HL-60 (cell line): ENCODE results near the gene SLC26A3.
A peak's percentile ranks its signal among the peaks of the same experiment; 100 is the strongest.

Experiments
- CTCF ChIP-seq: IDR thresholded peaks from one replicate; pipeline ENCODE4 v1.5.1; 2011; ENCODE audit warnings: low read length, control low read depth, inconsistent platforms; ENCODE audit not compliant: insufficient read depth
- POLR2AphosphoS5 ChIP-seq: IDR thresholded peaks from 2 replicates; pipeline ENCODE4 v1.6.1; 2012; ENCODE audit warnings: low read depth
- TF ChIP-seq, protein P1 (sequence below): IDR thresholded peaks from 2 replicates; pipeline ENCODE4 v1.6.1; 2012; ENCODE audit warnings: low read depth; ENCODE audit not compliant: insufficient replicate concordance

DNA sequence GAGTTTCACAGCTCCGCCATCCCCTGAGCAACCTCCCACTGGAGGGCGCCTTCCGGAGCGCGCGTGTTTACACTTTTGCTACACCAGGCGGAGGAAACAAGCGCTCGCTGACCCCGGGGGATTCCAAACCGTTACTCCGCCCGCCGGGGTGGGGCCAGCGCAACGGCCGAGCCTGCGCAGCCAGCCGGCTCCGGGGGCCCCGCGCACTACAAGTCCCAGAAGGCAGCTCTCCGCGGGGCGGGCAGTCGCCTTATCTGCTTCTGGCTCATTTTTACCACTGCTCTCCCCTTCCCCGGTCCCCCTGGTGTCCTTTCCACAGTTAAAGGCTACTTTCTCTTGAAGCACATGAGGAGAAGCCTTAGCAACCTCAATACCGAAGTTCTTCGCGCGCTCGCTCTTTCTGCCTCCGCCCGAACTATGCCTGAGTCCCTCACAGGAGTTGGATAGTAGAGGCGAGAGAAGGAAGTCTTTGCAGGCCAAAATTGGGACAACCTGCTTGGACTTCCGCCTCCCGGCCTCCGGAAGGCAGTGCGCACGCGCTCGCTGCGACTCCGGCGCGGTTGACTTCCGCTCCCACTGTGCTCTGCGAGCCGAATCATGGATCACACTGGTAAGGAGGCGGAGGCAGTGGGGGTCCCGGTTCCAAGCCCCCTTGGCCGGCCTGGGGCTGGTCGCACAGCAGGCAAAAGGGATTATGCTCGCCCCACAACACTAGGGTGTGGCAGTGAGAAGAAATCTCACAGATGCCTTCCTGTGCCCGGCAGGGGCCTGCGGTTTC, 59.3 kb downstream of the SLC26A3 start, which contains the start of gene CBLL1:
- TF ChIP-seq CTCF (peak; percentile 61), POLR2AphosphoS5 (peak; percentile 66)
- TF ChIP-seq, protein P1, sequence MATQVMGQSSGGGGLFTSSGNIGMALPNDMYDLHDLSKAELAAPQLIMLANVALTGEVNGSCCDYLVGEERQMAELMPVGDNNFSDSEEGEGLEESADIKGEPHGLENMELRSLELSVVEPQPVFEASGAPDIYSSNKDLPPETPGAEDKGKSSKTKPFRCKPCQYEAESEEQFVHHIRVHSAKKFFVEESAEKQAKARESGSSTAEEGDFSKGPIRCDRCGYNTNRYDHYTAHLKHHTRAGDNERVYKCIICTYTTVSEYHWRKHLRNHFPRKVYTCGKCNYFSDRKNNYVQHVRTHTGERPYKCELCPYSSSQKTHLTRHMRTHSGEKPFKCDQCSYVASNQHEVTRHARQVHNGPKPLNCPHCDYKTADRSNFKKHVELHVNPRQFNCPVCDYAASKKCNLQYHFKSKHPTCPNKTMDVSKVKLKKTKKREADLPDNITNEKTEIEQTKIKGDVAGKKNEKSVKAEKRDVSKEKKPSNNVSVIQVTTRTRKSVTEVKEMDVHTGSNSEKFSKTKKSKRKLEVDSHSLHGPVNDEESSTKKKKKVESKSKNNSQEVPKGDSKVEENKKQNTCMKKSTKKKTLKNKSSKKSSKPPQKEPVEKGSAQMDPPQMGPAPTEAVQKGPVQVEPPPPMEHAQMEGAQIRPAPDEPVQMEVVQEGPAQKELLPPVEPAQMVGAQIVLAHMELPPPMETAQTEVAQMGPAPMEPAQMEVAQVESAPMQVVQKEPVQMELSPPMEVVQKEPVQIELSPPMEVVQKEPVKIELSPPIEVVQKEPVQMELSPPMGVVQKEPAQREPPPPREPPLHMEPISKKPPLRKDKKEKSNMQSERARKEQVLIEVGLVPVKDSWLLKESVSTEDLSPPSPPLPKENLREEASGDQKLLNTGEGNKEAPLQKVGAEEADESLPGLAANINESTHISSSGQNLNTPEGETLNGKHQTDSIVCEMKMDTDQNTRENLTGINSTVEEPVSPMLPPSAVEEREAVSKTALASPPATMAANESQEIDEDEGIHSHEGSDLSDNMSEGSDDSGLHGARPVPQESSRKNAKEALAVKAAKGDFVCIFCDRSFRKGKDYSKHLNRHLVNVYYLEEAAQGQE: no peak
